Measurements from ENCODE around the gene USP35. TPM values are rescaled to one million over a fixed set of nuclear protein-coding genes. Genes with fewer than 3 reads are reported as not detected.
A peak's percentile ranks its signal among the peaks of the same experiment; 100 is the strongest.

The USP35 gene
- polyA plus RNA-seq, 2 of the 4 experiments (the other 2 are of a cell fraction), result 3.8 to 5.8 TPM

- CTCF ChIA-PET, result no interaction called here
- H3K9me3 ChIP-seq, result no peaks in the 10 kb centered on the region
- ATAC-seq (no peak), DNase-seq (ENCODE audit: low read depth in 1 of 2, low spot score in 1 of 2) (no peak), FAIRE-seq (no peak)
- no peak overlapping the region for H3K4me3 ChIP-seq
- no peaks in the 10 kb centered on the region for H3K4me1 ChIP-seq
- POLR2A ChIA-PET, result no interaction called here
- no peak for TF ChIP-seq PBX3 (IDR thresholded peaks at IDR 0.05)
- TF ChIP-seq RFX5 (IDR thresholded peaks at IDR 0.05), result no peak
- no peak for TF ChIP-seq ATOH8 (CRISPR knock-in tag; IDR thresholded peaks at IDR 0.05; ENCODE audit: low read depth)
- no peak for TF ChIP-seq MYC (IDR thresholded peaks at IDR 0.05; ENCODE audit: borderline replicate concordance, low read length)
- no peak for TF ChIP-seq ZC3H11A (IDR thresholded peaks at IDR 0.05)
- TF ChIP-seq MAX (IDR thresholded peaks at IDR 0.05), result no peak
- TF ChIP-seq SMC3 (IDR thresholded peaks at IDR 0.05), result no peak
- TF ChIP-seq CHD2 (IDR thresholded peaks at IDR 0.05; ENCODE audit: low read length, partially characterized antibody), result no peak
- no peak for TF ChIP-seq KDM5A (IDR thresholded peaks at IDR 0.05)
- TF ChIP-seq BHLHE40 (IDR thresholded peaks at IDR 0.05; ENCODE audit: low read depth, low read length), result no peak
- no peak for TF ChIP-seq EP300 (IDR thresholded peaks at IDR 0.05)
- no peak for TF ChIP-seq TFCP2L1 (CRISPR knock-in tag; IDR thresholded peaks at IDR 0.05)
- TF ChIP-seq ZFP36 (IDR thresholded peaks at IDR 0.05; ENCODE audit: borderline replicate concordance, partially characterized antibody), result no peak
- TF ChIP-seq JUN (IDR thresholded peaks at IDR 0.05), result no peak
- no peak for TF ChIP-seq NR3C1 (IDR thresholded peaks at IDR 0.05)
- no peak overlapping the region for H3K4me2 ChIP-seq
- WGBS (ENCODE audit: missing lambda C conversion rate), result 88% methylated on average over 3 of the region's 3 CpGs
- H3K27ac ChIP-seq, result no peak overlapping the region
These were observed 59.5 kb downstream of the USP35 start for GRCh38 chr11:78248191-78248590.

DNA sequence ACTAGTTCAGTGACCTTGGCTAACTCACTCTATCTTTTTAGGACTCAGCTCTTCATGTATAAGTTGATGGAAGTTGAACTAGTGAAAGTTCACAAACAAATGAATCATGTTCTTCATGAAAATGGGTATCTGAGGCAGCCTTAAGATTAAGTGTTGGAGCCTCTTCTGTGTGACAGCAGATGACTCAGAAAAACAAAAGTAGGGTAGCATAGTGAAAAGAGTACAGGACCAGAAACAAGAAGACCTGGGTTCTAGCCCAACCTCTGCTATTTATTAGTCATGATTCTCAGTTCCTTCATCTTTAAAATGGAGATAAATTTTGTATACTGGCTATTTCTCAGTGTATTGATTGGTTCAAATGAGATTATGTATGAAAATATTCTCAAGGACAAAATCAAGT, 60.2 kb downstream of the USP35 start:
- ChIA-PET POLR2A (no interaction called here), CTCF (no interaction called here)
- no peak overlapping the region for H3K4me2 ChIP-seq
- H3K4me3 ChIP-seq, result no peak overlapping the region
- DNase-seq (ENCODE audit: low read depth in 1 of 2, low spot score in 1 of 2) (no peak), FAIRE-seq (peak; percentile 23), ATAC-seq (no peak)
- H3K27ac ChIP-seq, result no peak overlapping the region
- no peaks in the 10 kb centered on the region for H3K4me1 ChIP-seq
- TF ChIP-seq NR3C1 (IDR thresholded peaks at IDR 0.05) (no peak), JUNB (IDR thresholded peaks at IDR 0.05) (no peak), ATOH8 (CRISPR knock-in tag; IDR thresholded peaks at IDR 0.05; ENCODE audit: low read depth) (no peak), TP53 (CRISPR knock-in tag; IDR thresholded peaks at IDR 0.05) (no peak), MAX (IDR thresholded peaks at IDR 0.05) (no peak), EHF (CRISPR knock-in tag; IDR thresholded peaks at IDR 0.05) (no peak), RFX5 (IDR thresholded peaks at IDR 0.05) (no peak), RNF2 (IDR thresholded peaks at IDR 0.05; ENCODE audit: borderline replicate concordance, low read depth) (no peak), MAFK (IDR thresholded peaks at IDR 0.05; ENCODE audit: partially characterized antibody) (no peak), POLR2A (IDR thresholded peaks at IDR 0.05; ENCODE audit: low read length) (no peak), TFCP2L1 (CRISPR knock-in tag; IDR thresholded peaks at IDR 0.05) (no peak), RARB (CRISPR knock-in tag; IDR thresholded peaks at IDR 0.05) (no peak)
- TF ChIP-seq, protein P1, sequence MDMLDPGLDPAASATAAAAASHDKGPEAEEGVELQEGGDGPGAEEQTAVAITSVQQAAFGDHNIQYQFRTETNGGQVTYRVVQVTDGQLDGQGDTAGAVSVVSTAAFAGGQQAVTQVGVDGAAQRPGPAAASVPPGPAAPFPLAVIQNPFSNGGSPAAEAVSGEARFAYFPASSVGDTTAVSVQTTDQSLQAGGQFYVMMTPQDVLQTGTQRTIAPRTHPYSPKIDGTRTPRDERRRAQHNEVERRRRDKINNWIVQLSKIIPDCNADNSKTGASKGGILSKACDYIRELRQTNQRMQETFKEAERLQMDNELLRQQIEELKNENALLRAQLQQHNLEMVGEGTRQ (IDR thresholded peaks at IDR 0.05), result no peak
- TF ChIP-seq, protein P2, sequence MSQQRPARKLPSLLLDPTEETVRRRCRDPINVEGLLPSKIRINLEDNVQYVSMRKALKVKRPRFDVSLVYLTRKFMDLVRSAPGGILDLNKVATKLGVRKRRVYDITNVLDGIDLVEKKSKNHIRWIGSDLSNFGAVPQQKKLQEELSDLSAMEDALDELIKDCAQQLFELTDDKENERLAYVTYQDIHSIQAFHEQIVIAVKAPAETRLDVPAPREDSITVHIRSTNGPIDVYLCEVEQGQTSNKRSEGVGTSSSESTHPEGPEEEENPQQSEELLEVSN (IDR thresholded peaks at IDR 0.05; ENCODE audit: borderline replicate concordance, low read depth), result no peak
- TF ChIP-seq, protein P3, sequence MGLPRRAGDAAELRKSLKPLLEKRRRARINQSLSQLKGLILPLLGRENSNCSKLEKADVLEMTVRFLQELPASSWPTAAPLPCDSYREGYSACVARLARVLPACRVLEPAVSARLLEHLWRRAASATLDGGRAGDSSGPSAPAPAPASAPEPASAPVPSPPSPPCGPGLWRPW (IDR thresholded peaks at IDR 0.05), result no peak
- TF ChIP-seq, protein P4, sequence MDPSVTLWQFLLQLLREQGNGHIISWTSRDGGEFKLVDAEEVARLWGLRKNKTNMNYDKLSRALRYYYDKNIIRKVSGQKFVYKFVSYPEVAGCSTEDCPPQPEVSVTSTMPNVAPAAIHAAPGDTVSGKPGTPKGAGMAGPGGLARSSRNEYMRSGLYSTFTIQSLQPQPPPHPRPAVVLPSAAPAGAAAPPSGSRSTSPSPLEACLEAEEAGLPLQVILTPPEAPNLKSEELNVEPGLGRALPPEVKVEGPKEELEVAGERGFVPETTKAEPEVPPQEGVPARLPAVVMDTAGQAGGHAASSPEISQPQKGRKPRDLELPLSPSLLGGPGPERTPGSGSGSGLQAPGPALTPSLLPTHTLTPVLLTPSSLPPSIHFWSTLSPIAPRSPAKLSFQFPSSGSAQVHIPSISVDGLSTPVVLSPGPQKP (IDR thresholded peaks at IDR 0.05; ENCODE audit: low read depth, low read length), result no peak
- H3K9me3 ChIP-seq, result no peaks in the 10 kb centered on the region

All from A549 (cell line).